Mesothelial cell of epicardium (in vitro differentiated cells): ENCODE results near the gene ITIH5. TPM values are rescaled to one million over a fixed set of nuclear protein-coding genes. Genes with fewer than 3 reads are reported as not detected.

ENCODE experiments used
- DNase-seq, 2 experiments: peaks; one replicate each; pipeline ENCODE4 v3.0.0; 2021; ENCODE audit warnings: low spot score in 2 of 2; ENCODE audit not compliant: unreplicated experiment in 2 of 2
- H3K27ac Mint-ChIP-seq: 2 replicates; pipeline ENCODE4 v1.8.0; 2021; ENCODE audit warnings: mixed read lengths
- H3K27me3 Mint-ChIP-seq: 2 replicates; pipeline ENCODE4 v1.8.0; 2021; ENCODE audit warnings: low read depth, mixed read lengths
- H3K36me3 Mint-ChIP-seq: 2 replicates; pipeline ENCODE4 v1.8.0; 2021; ENCODE audit warnings: mixed read lengths
- H3K4me1 Mint-ChIP-seq: 2 replicates; pipeline ENCODE4 v1.8.0; 2021; ENCODE audit warnings: mixed read lengths
- H3K4me3 Mint-ChIP-seq: 2 replicates; pipeline ENCODE4 v1.8.0; 2021; ENCODE audit warnings: mild to moderate bottlenecking, moderate library complexity, mixed read lengths
- H3K9me3 Mint-ChIP-seq: 2 replicates; pipeline ENCODE4 v1.8.0; 2021; ENCODE audit warnings: mixed read lengths
- CTCF ChIP-seq: fragments of 200-600 bp; sonication (generic); IDR thresholded peaks from one replicate; pipeline ENCODE4 v1.5.0; 2021; ENCODE audit warnings: antibody characterized with exemption; ENCODE audit not compliant: unreplicated experiment
- total RNA-seq: library from RNA; stranded (reverse); gene quantifications from 3 replicates; pipeline ENCODE4 v1.2.1, GENCODE V29; 2021

The ITIH5 gene
- total RNA-seq, 1 donor from 2014 or later, result 21.0 TPM

DNA sequence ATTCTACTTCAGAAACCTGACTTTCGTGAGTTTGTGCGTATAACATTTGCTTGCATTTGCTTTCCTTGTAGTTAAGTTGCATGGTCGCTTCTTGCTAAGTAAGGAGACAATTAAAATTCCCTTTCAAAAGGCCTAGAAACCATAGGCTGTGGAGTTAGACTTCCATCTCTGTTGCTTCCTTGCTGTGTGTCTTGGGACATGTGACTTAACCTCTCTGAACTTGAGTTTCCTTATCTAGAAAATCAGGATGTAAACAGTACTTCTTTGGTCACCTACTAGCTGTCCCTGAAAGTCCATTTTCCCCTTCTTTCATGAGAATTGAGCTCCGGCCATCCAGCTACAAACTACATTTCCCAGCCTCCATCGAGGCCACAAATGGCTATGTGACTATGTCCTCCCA, 89.2 kb downstream of the ITIH5 start:
- Mint-ChIP-seq H3K27ac (no peak overlapping the region), H3K4me3 (no peak overlapping the region), H3K4me1 (peaks cover 11% of the 10 kb centered on the region), H3K27me3 (no peaks in the 10 kb centered on the region), H3K36me3 (no peaks in the 10 kb centered on the region), H3K9me3 (no peaks in the 10 kb centered on the region)
- DNase-seq, result no peak
- no peak for TF ChIP-seq CTCF

DNA sequence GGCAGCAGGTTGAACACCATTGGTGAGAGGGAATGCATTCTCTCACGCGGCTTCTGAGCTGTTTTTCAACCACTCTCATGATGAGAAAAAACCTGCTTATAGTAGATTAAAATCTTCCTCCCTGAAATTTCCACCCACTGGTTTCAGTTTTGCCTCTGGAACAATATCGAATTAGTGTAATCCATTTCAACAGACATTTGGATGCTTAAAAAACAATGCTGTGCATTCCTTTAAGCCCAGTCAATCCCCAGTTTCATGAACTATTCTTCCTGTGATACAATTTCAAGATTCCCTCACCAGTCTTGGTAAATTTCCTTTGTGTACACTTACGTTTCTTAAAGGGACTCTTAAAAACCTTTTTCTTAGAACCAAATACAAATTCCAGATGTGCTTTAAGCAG, 89.6 kb downstream of the ITIH5 start:
- H3K9me3 Mint-ChIP-seq, result no peaks in the 10 kb centered on the region
- no peaks in the 10 kb centered on the region for H3K27me3 Mint-ChIP-seq
- no peak overlapping the region for H3K27ac Mint-ChIP-seq
- no peaks in the 10 kb centered on the region for H3K36me3 Mint-ChIP-seq
- H3K4me3 Mint-ChIP-seq, result no peak overlapping the region
- DNase-seq, result no peak
- no peak for TF ChIP-seq CTCF
- H3K4me1 Mint-ChIP-seq, result peaks cover 11% of the 10 kb centered on the region

GRCh38 chr10:7576340-7576739, 90.4 kb downstream of the ITIH5 start:
- no peak for DNase-seq
- peaks cover 13% of the 10 kb centered on the region for H3K4me1 Mint-ChIP-seq
- no peaks in the 10 kb centered on the region for H3K9me3 Mint-ChIP-seq
- H3K27me3 Mint-ChIP-seq, result no peaks in the 10 kb centered on the region
- no peaks in the 10 kb centered on the region for H3K36me3 Mint-ChIP-seq
- no peak overlapping the region for H3K4me3 Mint-ChIP-seq
- no peak overlapping the region for H3K27ac Mint-ChIP-seq
- TF ChIP-seq CTCF, result no peak

DNA sequence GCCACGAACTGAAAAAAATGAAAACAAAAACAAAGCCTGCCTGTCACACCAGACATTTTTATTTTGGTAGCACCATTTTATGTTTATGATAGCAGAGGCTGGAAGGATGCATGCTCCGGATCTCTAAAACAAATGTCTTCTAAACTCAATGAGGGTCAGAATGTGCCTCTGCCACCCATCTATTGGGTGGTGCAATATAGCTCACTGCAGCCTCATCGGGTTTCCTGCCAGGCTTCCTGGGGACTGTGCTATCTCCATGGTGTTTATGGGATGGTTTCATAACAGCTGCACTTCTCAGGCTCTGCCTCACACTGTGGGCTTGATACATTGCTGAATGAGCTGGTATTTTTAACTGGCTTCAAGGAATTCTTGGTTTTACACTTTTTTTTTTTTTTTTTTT, 94.4 kb downstream of the ITIH5 start:
- no peak for TF ChIP-seq CTCF
- DNase-seq, result no peak
- Mint-ChIP-seq H3K27ac (no peak overlapping the region), H3K27me3 (no peaks in the 10 kb centered on the region), H3K4me1 (peaks cover 6% of the 10 kb centered on the region), H3K4me3 (no peak overlapping the region), H3K9me3 (no peaks in the 10 kb centered on the region), H3K36me3 (no peaks in the 10 kb centered on the region)

DNA sequence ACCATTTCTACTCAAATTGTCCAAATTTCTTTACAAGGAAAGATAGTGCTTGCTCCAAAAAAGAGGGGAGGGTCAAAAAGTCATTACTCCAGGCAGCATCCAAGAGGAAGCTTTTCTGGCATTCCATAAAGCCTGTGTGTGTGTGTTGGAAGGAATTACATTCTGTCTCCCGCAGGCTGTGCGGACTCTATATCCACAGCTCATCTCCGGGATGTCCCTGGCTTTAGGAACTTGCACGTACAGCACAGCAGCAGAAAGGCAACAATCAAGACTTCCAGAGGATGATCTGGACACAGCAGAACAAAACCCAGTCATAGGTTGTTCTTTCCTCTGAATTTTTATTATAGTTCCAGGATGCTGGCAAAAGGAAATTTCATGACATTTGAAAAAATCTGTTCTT, 94.8 kb downstream of the ITIH5 start:
- Mint-ChIP-seq H3K9me3 (no peaks in the 10 kb centered on the region), H3K36me3 (no peaks in the 10 kb centered on the region), H3K4me1 (peaks cover 6% of the 10 kb centered on the region), H3K27ac (no peak overlapping the region), H3K4me3 (no peak overlapping the region), H3K27me3 (no peaks in the 10 kb centered on the region)
- TF ChIP-seq CTCF, result no peak
- DNase-seq, result no peak

DNA sequence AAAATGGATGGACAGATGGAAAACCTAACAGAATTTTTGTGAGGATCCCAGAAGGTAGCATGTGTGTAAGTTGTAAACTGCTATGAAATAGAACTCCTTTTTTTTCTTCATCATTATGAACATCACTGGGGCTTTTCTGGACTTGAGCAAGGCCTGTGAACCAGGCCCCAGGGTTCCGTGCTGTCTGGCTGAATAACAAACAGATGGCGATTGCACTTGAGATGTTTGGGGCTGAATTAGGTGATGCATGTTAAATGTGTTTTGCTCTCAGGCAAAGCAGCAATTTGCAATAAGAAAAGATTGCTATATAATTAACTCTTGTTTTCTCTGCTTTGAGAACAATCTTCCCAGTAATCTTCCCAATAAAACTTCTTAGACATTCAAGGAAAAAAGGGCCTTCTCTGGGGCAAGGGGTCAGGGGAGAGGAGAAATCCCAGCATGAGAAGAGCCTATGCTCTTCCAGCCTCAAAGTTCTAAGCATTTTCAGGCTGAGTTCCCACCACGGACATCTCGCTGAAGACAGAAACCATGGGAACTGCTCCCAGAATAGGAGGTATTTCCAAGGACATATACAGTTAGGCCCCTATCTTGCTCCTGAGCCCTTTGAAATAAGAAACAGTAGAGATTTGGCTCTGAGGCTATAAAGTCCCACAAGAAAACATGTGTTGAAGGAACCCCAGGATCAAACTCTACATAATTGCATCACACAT, 98.7 kb downstream of the ITIH5 start:
- H3K4me1 Mint-ChIP-seq, result peaks cover 11% of the 10 kb centered on the region
- DNase-seq, result no peak
- no peak overlapping the region for H3K4me3 Mint-ChIP-seq
- TF ChIP-seq CTCF, result no peak
- no peaks in the 10 kb centered on the region for H3K27me3 Mint-ChIP-seq
- no peaks in the 10 kb centered on the region for H3K36me3 Mint-ChIP-seq
- H3K9me3 Mint-ChIP-seq, result no peaks in the 10 kb centered on the region
- peak overlapping the region; percentile 78 for H3K27ac Mint-ChIP-seq
